C4-2B (cell line): ENCODE measurements around the gene D2HGDH.

Experiments used
- ZFX ChIP-seq: fragments of 450-650 bp; IDR thresholded peaks from 2 replicates; pipeline ENCODE4 v1.6.1; 2017
- TF ChIP-seq, protein P1 (sequence below): fragments of 450-650 bp; conservative IDR thresholded peaks from 2 replicates; pipeline ENCODE4 v1.5.1; 2017; ENCODE audit warnings: mild to moderate bottlenecking

DNA sequence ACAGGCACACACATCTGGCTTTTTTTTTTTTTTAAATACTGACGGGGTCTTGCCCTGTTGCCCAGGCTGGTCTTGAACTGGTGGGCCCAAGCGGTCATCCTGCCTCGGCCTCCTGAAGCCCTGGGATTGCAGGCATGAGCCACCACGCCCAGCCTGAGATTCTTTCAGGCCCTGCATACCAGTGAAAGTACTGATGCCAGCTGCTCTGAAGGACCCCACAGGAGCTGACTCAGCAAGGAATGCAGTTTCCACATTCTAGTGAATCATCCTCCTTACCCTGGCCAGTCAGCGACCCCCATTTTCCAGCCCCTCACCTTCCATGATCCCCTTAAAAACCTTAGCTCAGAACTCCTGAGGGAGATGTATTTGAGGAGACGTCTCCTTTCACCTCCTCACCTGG is 42.0 kb upstream of the D2HGDH start:
- TF ChIP-seq, protein P1, sequence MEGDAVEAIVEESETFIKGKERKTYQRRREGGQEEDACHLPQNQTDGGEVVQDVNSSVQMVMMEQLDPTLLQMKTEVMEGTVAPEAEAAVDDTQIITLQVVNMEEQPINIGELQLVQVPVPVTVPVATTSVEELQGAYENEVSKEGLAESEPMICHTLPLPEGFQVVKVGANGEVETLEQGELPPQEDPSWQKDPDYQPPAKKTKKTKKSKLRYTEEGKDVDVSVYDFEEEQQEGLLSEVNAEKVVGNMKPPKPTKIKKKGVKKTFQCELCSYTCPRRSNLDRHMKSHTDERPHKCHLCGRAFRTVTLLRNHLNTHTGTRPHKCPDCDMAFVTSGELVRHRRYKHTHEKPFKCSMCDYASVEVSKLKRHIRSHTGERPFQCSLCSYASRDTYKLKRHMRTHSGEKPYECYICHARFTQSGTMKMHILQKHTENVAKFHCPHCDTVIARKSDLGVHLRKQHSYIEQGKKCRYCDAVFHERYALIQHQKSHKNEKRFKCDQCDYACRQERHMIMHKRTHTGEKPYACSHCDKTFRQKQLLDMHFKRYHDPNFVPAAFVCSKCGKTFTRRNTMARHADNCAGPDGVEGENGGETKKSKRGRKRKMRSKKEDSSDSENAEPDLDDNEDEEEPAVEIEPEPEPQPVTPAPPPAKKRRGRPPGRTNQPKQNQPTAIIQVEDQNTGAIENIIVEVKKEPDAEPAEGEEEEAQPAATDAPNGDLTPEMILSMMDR, result no peak
- TF ChIP-seq ZFX, result no peak
